Activated CD8-positive, alpha-beta memory T cell treated with anti-CD3 and anti-CD28 coated beads for 24 hours (primary cell): Measurements from ENCODE around the gene CCDC106.
A peak's percentile ranks its signal among the peaks of the same experiment; 100 is the strongest.

Experiments used
- DNase-seq: peaks from one replicate; pipeline ENCODE4 v3.0.0-alpha.2; 2020

The CCDC106 gene

GRCh38 chr19:55652311-55653128 is 4.5 kb downstream of the CCDC106 start:
- DNase-seq = no peak

GRCh38 chr19:55653651-55654322 is 5.8 kb downstream of the CCDC106 start:
- peak; percentile 99 for DNase-seq

- no peak for DNase-seq
Observed at GRCh38 chr19:55654323-55654867, 6.4 kb downstream of the CCDC106 start.

GRCh38 chr19:55654868-55655647 is 7.0 kb downstream of the CCDC106 start, which contains the start of gene U2AF2:
U2AF2 (plus strand) TSS chr19:55655035; CDS start chr19:55655105, 70 bp downstream.
- peak; percentile 99 for DNase-seq

GRCh38 chr19:55655648-55656040 is 7.6 kb downstream of the CCDC106 start:
- no peak for DNase-seq

- DNase-seq = no peak
Observed at GRCh38 chr19:55656552-55656951, 8.5 kb downstream of the CCDC106 start.

- DNase-seq = no peak
Observed at GRCh38 chr19:55656988-55657747, 9.2 kb downstream of the CCDC106 start.

- no peak for DNase-seq
Observed at GRCh38 chr19:55658846-55659459, 10.9 kb downstream of the CCDC106 start.

GRCh38 chr19:55659822-55660221 is 11.8 kb downstream of the CCDC106 start:
- no peak for DNase-seq

GRCh38 chr19:55660404-55660803 is 12.4 kb downstream of the CCDC106 start:
- DNase-seq = no peak

- no peak for DNase-seq
Observed at GRCh38 chr19:55660991-55661390, 13.0 kb downstream of the CCDC106 start.

- DNase-seq = no peak
Observed at GRCh38 chr19:55661826-55662225, 13.8 kb downstream of the CCDC106 start.

GRCh38 chr19:55663846-55664536 is 16.0 kb downstream of the CCDC106 start:
- no peak for DNase-seq

GRCh38 chr19:55666343-55667005 is 18.5 kb downstream of the CCDC106 start:
- no peak for DNase-seq

- no peak for DNase-seq
Observed at GRCh38 chr19:55667006-55667381, 19.0 kb downstream of the CCDC106 start.

GRCh38 chr19:55667511-55667910 is 19.5 kb downstream of the CCDC106 start:
- DNase-seq = no peak

GRCh38 chr19:55667958-55668357 is 19.9 kb downstream of the CCDC106 start:
- no peak for DNase-seq

- no peak for DNase-seq
Observed at GRCh38 chr19:55668603-55669348, 20.8 kb downstream of the CCDC106 start.

- no peak for DNase-seq
Observed at GRCh38 chr19:55669418-55670279, 21.6 kb downstream of the CCDC106 start.
